ENCODE data around the gene ACRBP. TPM values are rescaled to one million over a fixed set of nuclear protein-coding genes. Genes with fewer than 3 reads are reported as not detected.

Gene ACRBP
- total and polyA plus RNA-seq, 2 donors (not counting 3 experiments of a cell fraction or from before 2014, with no cell fraction given) = 1.3 to 5.7 TPM

DNA sequence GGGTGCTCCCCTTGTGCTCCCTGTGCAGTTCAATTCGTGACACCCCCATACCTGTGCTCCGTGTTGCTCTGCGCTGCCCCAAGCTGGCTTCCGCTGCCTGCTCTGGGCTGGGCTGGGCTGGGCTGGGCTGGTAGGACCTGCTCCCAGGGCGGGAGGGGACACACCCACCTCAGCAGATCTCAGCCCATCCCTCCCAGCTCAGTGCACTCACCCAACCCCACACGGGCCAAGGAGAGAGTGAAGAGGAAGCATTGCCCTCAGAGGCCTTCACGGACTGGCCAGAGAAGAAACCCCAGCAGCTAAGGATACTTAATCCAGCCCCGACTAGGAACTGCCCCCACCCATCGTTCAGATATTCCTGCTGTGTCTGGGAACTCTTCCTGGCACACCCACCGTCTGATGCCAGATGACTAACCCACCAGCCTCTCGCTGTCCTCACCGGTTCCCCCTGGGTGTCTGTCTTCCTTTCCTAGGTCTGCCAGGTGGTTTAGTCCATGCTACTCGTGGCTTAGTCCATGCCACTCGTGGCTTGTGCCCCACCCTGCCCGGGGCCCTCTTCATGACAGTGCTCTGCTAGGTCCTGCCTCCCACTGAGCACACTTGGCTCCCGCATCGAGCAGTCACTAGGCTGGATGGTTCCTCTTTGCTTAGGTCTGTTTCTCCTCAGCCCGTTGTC is 11.2 kb downstream of the ACRBP start, which contains the start of gene LPAR5:
Gene LPAR5 (minus strand): TSS at position 104 of the 676 bp plus-strand sequence. CDS start 14,711 bp downstream, outside the sequence.
- H3K4me3 ChIP-seq (replicated peaks in 1 of 3; ENCODE audit: insufficient read depth in 1 of 3, low read depth in 1 of 3, low read length in 3 of 3) = no peak within 1 kb of the TSS
- DNase-seq (ENCODE audit: low read depth, low spot score) (no peak), FAIRE-seq (peak; percentile 31)
- H3K9me1 ChIP-seq (replicated peaks; ENCODE audit: control insufficient read depth, extremely low read depth, insufficient read depth, low read length) = no peaks in the 10 kb centered on the region
- TF ChIP-seq EZH2 (IDR thresholded peaks at IDR 0.05; ENCODE audit: borderline replicate concordance, low read depth, low read length, severe bottlenecking) (no peak), GATA2 (IDR thresholded peaks at IDR 0.05; ENCODE audit: insufficient read depth, insufficient read length, low read depth, low read length) (no peak), POLR2AphosphoS5 (IDR thresholded peaks at IDR 0.05; ENCODE audit: insufficient read depth, low read depth, low read length) (no peak), MYC (IDR thresholded peaks at IDR 0.05; ENCODE audit: low read depth, low read length) (no peak), JUN (IDR thresholded peaks at IDR 0.05; ENCODE audit: borderline replicate concordance, insufficient read depth, insufficient read length, low read depth) (no peak), POLR2A (IDR thresholded peaks at IDR 0.05; ENCODE audit: low read depth, low read length) (no peak), CTCF (IDR thresholded peaks at IDR 0.05; ENCODE audit: extremely low read depth in 1 of 2, insufficient read depth in 1 of 2, low read depth in 1 of 2, low read length in 2 of 2) (no peak), FOS (IDR thresholded peaks at IDR 0.05; ENCODE audit: borderline replicate concordance, insufficient read depth, low read length) (no peak)
- TF ChIP-seq, protein P1, sequence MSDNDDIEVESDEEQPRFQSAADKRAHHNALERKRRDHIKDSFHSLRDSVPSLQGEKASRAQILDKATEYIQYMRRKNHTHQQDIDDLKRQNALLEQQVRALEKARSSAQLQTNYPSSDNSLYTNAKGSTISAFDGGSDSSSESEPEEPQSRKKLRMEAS (IDR thresholded peaks at IDR 0.05; ENCODE audit: insufficient read depth, insufficient read length) = no peak
- no peaks in the 10 kb centered on the region for H3K9me3 ChIP-seq (replicated peaks; ENCODE audit: control insufficient read depth, insufficient read depth, low read length)
- ChIA-PET CTCF (interaction anchor here (1.0 to 1.5 kb wide), 3 partner anchors 9 to 15 kb away, joined by 4 to 6 read pairs (median 4); no protein-coding TSS in a partner anchor), POLR2A (interaction anchor here (0.6 kb wide), 1 partner anchor 13 kb away, joined by 3 read pairs; no protein-coding TSS in a partner anchor)
- H3K27ac ChIP-seq (ENCODE audit: insufficient read depth, low read depth, low read length) = no peak within 1 kb of the TSS
- H3K27me3 ChIP-seq (ENCODE audit: control insufficient read depth in 2 of 2, insufficient read depth in 2 of 2, low read length in 2 of 2) = peaks cover 0 to under 1% of the 10 kb centered on the region in 2 experiments
- BruUV-seq (replicated peaks) = no TSS peak
- no peaks in the 10 kb centered on the region for H3K79me2 ChIP-seq (ENCODE audit: control insufficient read depth, insufficient read depth, low read length)
- H3K4me2 ChIP-seq (ENCODE audit: insufficient read depth, low read length) = no peak within 1 kb of the TSS
- peaks cover 13% of the 10 kb centered on the region for H3K4me1 ChIP-seq (ENCODE audit: control insufficient read depth, extremely low read depth, insufficient read depth, low read length)
- H3K9ac ChIP-seq (replicated peaks; ENCODE audit: extremely low read depth, insufficient read depth, low read length) = no peak within 1 kb of the TSS
- no peaks in the 10 kb centered on the region for H3K36me3 ChIP-seq (ENCODE audit: control insufficient read depth in 2 of 2, extremely low read depth in 1 of 2, insufficient read depth in 2 of 2, low read length in 2 of 2)
- intact Hi-C loops (cut with micrococcal nuclease) (no loop called here), dilution Hi-C loops (cut with MboI; ENCODE audit: extremely low pct_ligation_motif_present, low sequenced_read_pairs) (no loop called here)
- peak within 1 kb of the TSS; percentile 62 for H2AFZ ChIP-seq (ENCODE audit: low read depth, low read length)
- no peaks in the 10 kb centered on the region for H4K20me1 ChIP-seq (replicated peaks; ENCODE audit: control insufficient read depth, extremely low read depth, insufficient read depth, low read length)
